Body of pancreas (tissue), 4 donors: Measurements from ENCODE around the gene EHBP1L1. TPM values are rescaled to one million over a fixed set of nuclear protein-coding genes. Genes with fewer than 3 reads are reported as not detected.

Experiments used
- ATAC-seq: fragments of 150-250 bp; one replicate; pipeline ENCODE4 v1.9.1; 2016
- DNase-seq, 4 donors: peaks; one replicate each; pipeline ENCODE4 v3.0.0-alpha.2; 2019
- H3K27ac ChIP-seq, 4 donors: fragments of 200-600 bp; sonication (generic); 1 replicate in 3 of 4; 2 replicates in 1 of 4; pipeline versions ENCODE4 v1.5.1 to v1.6.1; 2016 to 2019; ENCODE audit warnings: mild to moderate bottlenecking in 1 of 4, mixed read lengths in 1 of 4, moderate library complexity in 1 of 4
- H3K27me3 ChIP-seq, 2 donors: fragments of 200-600 bp; sonication (generic); one replicate each; pipeline ENCODE4 v1.6.0; 2016; ENCODE audit warnings: mild to moderate bottlenecking in 1 of 2
- H3K36me3 ChIP-seq, 2 donors: fragments of 200-600 bp; sonication (generic); replicated peaks in 1 of 2; 2 replicates each; pipeline ENCODE4 v1.5.1; 2016; ENCODE audit warnings: low read depth in 2 of 2; ENCODE audit not compliant: insufficient read depth in 1 of 2
- H3K4me1 ChIP-seq: fragments of 200-600 bp; sonication (generic); one replicate; pipeline ENCODE4 v1.6.0; 2016
- H3K4me3 ChIP-seq, 2 donors: fragments of 200-600 bp; sonication (generic); 1 replicate in 1 of 2; 2 replicates in 1 of 2; pipeline ENCODE4 v1.5.1; 2016 to 2019
- H3K9me3 ChIP-seq, 3 donors: fragments of 200-600 bp; sonication (generic); 1 replicate in 2 of 3; 2 replicates in 1 of 3; pipeline ENCODE4 v1.5.1; 2016
- POLR2A ChIP-seq, 3 donors: fragments of 450-650 bp; IDR thresholded peaks; one replicate each; pipeline ENCODE4 v1.6.1; 2016; ENCODE audit warnings: antibody characterized with exemption in 3 of 3, mild to moderate bottlenecking in 2 of 3
- WGBS, 2 donors: methylation state at CpG; one replicate each; pipeline ENCODE4 v1.1.5; 2017; 5-methylcytosine and 5-hydroxymethylcytosine counted together
- intact Hi-C: fragments of 100-400 bp; cut with DNase I; formaldehyde crosslinking; loops from one replicate; pipeline ENCODE4 v1.15.1; 2023
- total RNA-seq, 2 donors: library from RNA; depleted of rRNA; stranded (reverse); fragments of >200 nt; gene quantifications; one replicate each; pipeline ENCODE4 v1.1.0, GENCODE V29; 2016
- TF ChIP-seq, protein P1 (sequence below), 7 experiments: fragments of 450-650 bp in 4 of 7; fragments of 200-600 bp in 3 of 7; sonication (generic) in 3 of 7; IDR thresholded peaks; one replicate each; pipeline ENCODE4 v1.5.1; 2016 to 2019; ENCODE audit warnings: antibody characterized with exemption in 7 of 7

Gene EHBP1L1
- total RNA-seq: 10 to 100 TPM; 35.0 to 76.1 TPM

DNA sequence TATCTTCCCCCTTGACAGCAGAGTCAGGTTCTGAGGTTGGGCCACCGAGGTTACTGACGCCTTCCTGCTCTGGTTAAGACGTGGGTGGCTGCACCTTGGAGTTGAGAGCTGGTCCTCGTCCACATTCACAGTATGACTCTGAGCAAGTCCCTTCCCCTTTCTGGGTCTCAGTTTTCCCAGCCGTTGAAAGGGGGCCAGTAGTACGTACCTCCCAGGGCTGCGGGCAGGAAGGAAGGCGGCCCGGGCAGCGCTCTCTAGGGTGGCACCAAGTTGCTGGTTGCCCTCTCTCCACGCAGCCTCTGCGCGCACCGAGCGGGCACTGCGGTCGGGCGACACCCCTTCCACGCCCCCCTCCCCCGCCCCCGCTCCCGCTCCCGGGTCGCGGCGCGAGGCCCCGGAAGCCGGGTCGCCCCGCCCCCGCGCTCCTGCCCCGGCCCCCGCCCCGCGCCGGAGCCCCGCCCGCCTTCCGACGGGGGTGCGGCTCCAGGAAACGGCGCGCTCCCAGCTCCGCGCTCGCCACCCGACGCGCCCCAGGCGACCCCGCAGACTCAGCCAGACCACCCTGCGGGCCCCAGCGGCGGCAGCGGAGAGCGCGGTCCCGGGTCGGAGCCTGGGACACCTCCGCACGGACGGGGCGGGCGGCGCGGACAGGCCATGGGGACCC lies at the start of gene EHBP1L1:
EHBP1L1 (plus strand) TSS at position 486 of the 664 bp plus-strand sequence. CDS start 250 bp downstream, outside the sequence.
- DNase-seq: peak; percentile 61 to 73 (median 67)
- Histone ChIP-seq H3K4me1 (peaks cover 61% of the 10 kb centered on the region), H3K9me3 (no peaks in the 10 kb centered on the region), H3K27me3 (no peaks in the 10 kb centered on the region), H3K4me3 (peak within 1 kb of the TSS in 1 of 2 donors; percentile 3), H3K36me3 (peaks cover 0 to 1% of the 10 kb centered on the region in 2 donors), H3K27ac (peak within 1 kb of the TSS; percentile 72 to 94 (median 86))
- TF ChIP-seq, protein P1, sequence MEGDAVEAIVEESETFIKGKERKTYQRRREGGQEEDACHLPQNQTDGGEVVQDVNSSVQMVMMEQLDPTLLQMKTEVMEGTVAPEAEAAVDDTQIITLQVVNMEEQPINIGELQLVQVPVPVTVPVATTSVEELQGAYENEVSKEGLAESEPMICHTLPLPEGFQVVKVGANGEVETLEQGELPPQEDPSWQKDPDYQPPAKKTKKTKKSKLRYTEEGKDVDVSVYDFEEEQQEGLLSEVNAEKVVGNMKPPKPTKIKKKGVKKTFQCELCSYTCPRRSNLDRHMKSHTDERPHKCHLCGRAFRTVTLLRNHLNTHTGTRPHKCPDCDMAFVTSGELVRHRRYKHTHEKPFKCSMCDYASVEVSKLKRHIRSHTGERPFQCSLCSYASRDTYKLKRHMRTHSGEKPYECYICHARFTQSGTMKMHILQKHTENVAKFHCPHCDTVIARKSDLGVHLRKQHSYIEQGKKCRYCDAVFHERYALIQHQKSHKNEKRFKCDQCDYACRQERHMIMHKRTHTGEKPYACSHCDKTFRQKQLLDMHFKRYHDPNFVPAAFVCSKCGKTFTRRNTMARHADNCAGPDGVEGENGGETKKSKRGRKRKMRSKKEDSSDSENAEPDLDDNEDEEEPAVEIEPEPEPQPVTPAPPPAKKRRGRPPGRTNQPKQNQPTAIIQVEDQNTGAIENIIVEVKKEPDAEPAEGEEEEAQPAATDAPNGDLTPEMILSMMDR (IDR thresholded peaks at IDR 0.05): no peak
- peak in 1 of 3 donors; percentile 24 for TF ChIP-seq POLR2A (IDR thresholded peaks at IDR 0.05)
- ATAC-seq: peak; percentile 22
- intact Hi-C loops: no loop called here
- WGBS, 2 donors: 3% methylated on average over 50 of the region's 69 CpGs; no CpG with 5 or more reads in 1 of the 2 donors

DNA sequence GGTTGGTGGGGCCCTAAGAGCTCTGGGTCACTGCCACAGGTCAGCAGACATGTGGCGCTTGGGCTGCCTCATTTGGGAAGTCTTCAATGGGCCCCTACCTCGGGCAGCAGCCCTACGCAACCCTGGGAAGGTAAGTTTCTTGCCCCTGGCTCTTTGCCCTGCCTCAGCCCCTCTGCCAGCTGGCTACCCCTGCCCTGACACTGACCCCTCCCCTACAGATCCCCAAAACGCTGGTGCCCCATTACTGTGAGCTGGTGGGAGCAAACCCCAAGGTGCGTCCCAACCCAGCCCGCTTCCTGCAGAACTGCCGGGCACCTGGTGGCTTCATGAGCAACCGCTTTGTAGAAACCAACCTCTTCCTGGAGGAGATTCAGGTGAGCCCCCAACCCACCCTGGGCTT lies 49.1 kb upstream of the EHBP1L1 start:
- no peak for DNase-seq
- Histone ChIP-seq H3K36me3 (peaks cover 0 to 9% of the 10 kb centered on the region in 2 donors), H3K27ac (no peak overlapping the region), H3K9me3 (no peaks in the 10 kb centered on the region), H3K4me3 (no peak overlapping the region), H3K4me1 (peaks cover 34% of the 10 kb centered on the region), H3K27me3 (no peaks in the 10 kb centered on the region)
- TF ChIP-seq POLR2A (IDR thresholded peaks at IDR 0.05): no peak
- TF ChIP-seq, protein P1 (IDR thresholded peaks at IDR 0.05): no peak
- WGBS, 2 donors: 84 to 89% methylated on average over 4 to 8 of the region's 8 CpGs
- intact Hi-C loops: no loop called here
- no peak for ATAC-seq

DNA sequence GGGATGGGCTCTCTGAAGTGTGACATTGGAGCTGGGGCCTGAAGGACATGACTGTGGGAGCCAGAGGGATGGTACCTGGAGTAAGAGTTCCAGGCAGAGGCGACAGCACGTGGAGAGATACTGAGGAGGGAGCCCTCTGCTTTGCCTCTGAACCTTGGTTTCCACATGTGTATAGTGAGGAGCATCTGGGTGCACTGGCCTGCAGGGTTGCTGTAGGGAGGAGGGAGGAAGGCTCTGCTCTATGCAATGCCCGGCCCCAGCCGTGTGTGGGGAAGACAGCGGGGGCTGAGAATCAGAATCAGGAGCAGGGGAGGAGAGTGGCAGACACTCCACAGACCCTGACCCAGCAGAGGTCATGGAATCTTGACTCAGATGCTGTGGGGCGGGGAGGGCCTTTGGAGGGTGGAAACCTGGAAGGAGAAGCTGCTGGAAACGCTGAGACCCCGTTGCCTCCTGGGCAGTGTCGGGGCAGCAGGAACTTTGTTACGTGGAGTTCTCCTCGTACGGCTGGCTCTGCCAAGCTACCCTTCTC lies 47.0 kb upstream of the EHBP1L1 start:
- Histone ChIP-seq H3K27me3 (no peaks in the 10 kb centered on the region), H3K27ac (no peak overlapping the region), H3K9me3 (no peaks in the 10 kb centered on the region), H3K36me3 (peaks cover 0 to 18% of the 10 kb centered on the region in 2 donors), H3K4me3 (no peak overlapping the region), H3K4me1 (peaks cover 27% of the 10 kb centered on the region)
- intact Hi-C loops: no loop called here
- DNase-seq: no peak
- WGBS, 2 donors: 85 to 87% methylated on average over 10 to 12 of the region's 12 CpGs
- no peak for ATAC-seq
- no peak for TF ChIP-seq POLR2A (IDR thresholded peaks at IDR 0.05)

DNA sequence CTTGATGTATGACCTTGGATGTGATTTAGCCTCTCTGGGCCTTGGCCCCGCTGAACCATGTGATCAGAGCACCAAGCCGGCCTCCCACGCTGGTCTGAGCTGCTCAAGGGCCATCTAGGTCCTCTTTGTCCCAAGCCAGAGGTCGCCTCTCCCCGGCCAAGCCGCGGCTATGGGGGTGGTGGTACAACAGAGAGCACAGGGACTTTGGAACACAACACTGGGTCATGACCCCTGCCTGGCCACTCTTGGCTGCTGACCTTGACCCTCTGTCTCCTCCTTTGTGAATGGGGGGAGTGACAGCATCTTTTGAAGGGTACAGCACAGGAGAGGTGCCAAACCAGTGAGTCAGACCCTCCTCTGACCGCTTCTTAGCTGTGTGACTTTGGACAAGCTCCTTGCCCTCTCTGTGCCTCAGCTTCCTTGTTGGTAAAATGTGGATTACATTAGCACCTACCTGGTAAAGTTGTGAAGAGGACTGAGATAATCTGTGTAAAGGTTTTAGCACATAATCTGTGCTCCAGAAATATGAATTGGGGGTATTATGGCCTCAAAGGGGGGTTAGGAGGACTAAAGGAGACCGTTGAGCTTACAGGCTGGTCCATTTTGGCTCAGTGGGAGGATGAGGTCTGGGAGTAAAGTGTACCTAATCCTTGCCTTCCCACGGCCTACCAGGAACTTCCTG lies 46.2 kb upstream of the EHBP1L1 start:
- Histone ChIP-seq H3K27ac (no peak overlapping the region), H3K27me3 (no peaks in the 10 kb centered on the region), H3K36me3 (peaks cover 0 to 18% of the 10 kb centered on the region in 2 donors), H3K4me3 (no peak overlapping the region), H3K9me3 (no peaks in the 10 kb centered on the region), H3K4me1 (peaks cover 20% of the 10 kb centered on the region)
- ATAC-seq: no peak
- no peak for DNase-seq
- TF ChIP-seq, protein P1 (IDR thresholded peaks at IDR 0.05): no peak
- TF ChIP-seq POLR2A (IDR thresholded peaks at IDR 0.05): no peak
- intact Hi-C loops: no loop called here
- 60 to 88% methylated on average over 2 to 10 of the region's 10 CpGs for WGBS, 2 donors

DNA sequence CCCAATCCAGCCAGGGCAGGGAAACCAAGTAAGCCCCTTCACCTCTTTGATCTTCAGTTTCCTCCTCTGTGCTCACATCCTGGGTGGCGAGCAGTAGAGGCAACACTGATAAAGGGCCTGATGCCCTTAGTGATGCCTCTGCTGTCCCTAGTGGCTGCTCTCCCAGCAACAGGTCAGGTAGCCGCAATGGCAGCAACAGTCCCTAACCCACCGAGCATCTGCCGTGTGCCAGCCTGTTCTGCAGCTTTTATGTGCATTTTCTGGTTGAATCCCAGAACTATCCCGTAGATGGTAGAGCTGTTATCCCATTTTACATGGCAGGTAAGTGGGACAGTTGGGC lies 45.7 kb upstream of the EHBP1L1 start:
- WGBS, 2 donors: 83 to 92% methylated on average over 5 of the region's 5 CpGs
- no peaks in the 10 kb centered on the region for H3K27me3 ChIP-seq
- no peaks in the 10 kb centered on the region for H3K9me3 ChIP-seq
- intact Hi-C loops: no loop called here
- peaks cover 0 to 18% of the 10 kb centered on the region in 2 donors for H3K36me3 ChIP-seq
- H3K4me1 ChIP-seq: peaks cover 20% of the 10 kb centered on the region
- TF ChIP-seq, protein P1 (IDR thresholded peaks at IDR 0.05): no peak
- TF ChIP-seq POLR2A (IDR thresholded peaks at IDR 0.05): no peak
- DNase-seq (no peak), ATAC-seq (no peak)
- H3K27ac ChIP-seq: no peak overlapping the region
- no peak overlapping the region for H3K4me3 ChIP-seq
